HEK293 (cell line): ENCODE measurements around the gene WDR1.

Source experiments
- CTCF ChIA-PET: fragments of 350-600 bp; formaldehyde crosslinking; extraction: SDS; loops from one replicate; lab custom pipeline; 2021; ENCODE audit warnings: antibody characterized with exemption; lab: Yijun Ruan, JAX
- POLR2A ChIA-PET: fragments of 300-600 bp; formaldehyde crosslinking; extraction: SDS; loops from one replicate; lab custom pipeline; 2020; ENCODE audit warnings: antibody characterized with exemption, inconsistent platforms; lab: Yijun Ruan, JAX
- H3K27ac ChIP-seq: fragments of 200-500 bp; sonication (Bioruptor generic); 2 replicates; pipeline ENCODE4 v1.5.1; 2014; ENCODE audit warnings: low read depth, low read length, control low read depth, inconsistent platforms; ENCODE audit errors: extremely low read depth
- H3K36me3 ChIP-seq, 2 experiments: fragments of 200-500 bp in 1 of 2; sonication (Bioruptor generic) in 1 of 2; 1 replicate in 1 of 2; 2 replicates in 1 of 2; pipeline ENCODE4 v1.5.1; 2014 to 2017; ENCODE audit warnings: inconsistent platforms in 2 of 2, low read length in 2 of 2; ENCODE audit not compliant: control insufficient read depth in 2 of 2, insufficient read depth in 1 of 2
- H3K4me1 ChIP-seq: fragments of 200-500 bp; sonication (Bioruptor generic); 2 replicates; pipeline ENCODE4 v1.5.1; 2014; ENCODE audit warnings: mild to moderate bottlenecking, low read length, inconsistent platforms; ENCODE audit not compliant: control insufficient read depth, insufficient read depth
- H3K4me3 ChIP-seq: 2 replicates; pipeline ENCODE4 v1.5.1; 2011; ENCODE audit warnings: low read depth, mild to moderate bottlenecking, control low read depth, low read length, moderate library complexity
- H3K9me3 ChIP-seq: fragments of 200-500 bp; sonication (Bioruptor generic); 2 replicates; pipeline ENCODE4 v1.5.1; 2014; ENCODE audit warnings: low read depth, low read length, inconsistent platforms; ENCODE audit not compliant: control insufficient read depth, insufficient read depth
- EGR2 ChIP-seq: fragments of 450-650 bp; formaldehyde crosslinking; IDR thresholded peaks from 2 replicates; pipeline ENCODE4 v1.5.1; 2016; ENCODE audit warnings: low read depth, missing biosample characterization, missing genetic modification characterization
- GLI2 ChIP-seq: fragments of 450-650 bp; formaldehyde crosslinking; IDR thresholded peaks from 2 replicates; pipeline ENCODE4; 2017; ENCODE audit warnings: missing biosample characterization, missing genetic modification characterization, low read depth, borderline replicate concordance
- HIC1 ChIP-seq: fragments of 450-650 bp; formaldehyde crosslinking; IDR thresholded peaks from 2 replicates; pipeline ENCODE4 v1.5.1; 2016; ENCODE audit warnings: missing biosample characterization, missing genetic modification characterization
- KLF16 ChIP-seq: fragments of 450-650 bp; formaldehyde crosslinking; IDR thresholded peaks from 2 replicates; pipeline ENCODE4 v1.5.1; 2017; ENCODE audit warnings: missing biosample characterization, missing genetic modification characterization
- OVOL3 ChIP-seq: fragments of 450-650 bp; formaldehyde crosslinking; IDR thresholded peaks from 2 replicates; pipeline ENCODE4 v1.5.1; 2016; ENCODE audit warnings: missing biosample characterization, missing genetic modification characterization
- PRDM6 ChIP-seq: fragments of 450-650 bp; formaldehyde crosslinking; IDR thresholded peaks from 2 replicates; pipeline ENCODE4 v1.5.1; 2017; ENCODE audit warnings: missing biosample characterization, missing genetic modification characterization
- TRIM28 ChIP-seq: IDR thresholded peaks from 2 replicates; pipeline ENCODE4 v1.6.1; 2011; ENCODE audit warnings: low read length, control low read depth, borderline replicate concordance
- ZBTB20 ChIP-seq: fragments of 450-650 bp; formaldehyde crosslinking; IDR thresholded peaks from 2 replicates; pipeline ENCODE4 v1.5.1; 2016; ENCODE audit warnings: missing biosample characterization, missing genetic modification characterization
- ZBTB44 ChIP-seq: fragments of 450-650 bp; IDR thresholded peaks from 2 replicates; pipeline ENCODE4 v1.5.1; 2018; ENCODE audit warnings: missing biosample characterization, mild to moderate bottlenecking, missing genetic modification characterization
- ZNF221 ChIP-seq: fragments of 450-650 bp; formaldehyde crosslinking; IDR thresholded peaks from 2 replicates; pipeline ENCODE4 v1.5.1; 2017; ENCODE audit warnings: missing biosample characterization, missing genetic modification characterization, borderline replicate concordance
- ZNF23 ChIP-seq: fragments of 450-650 bp; formaldehyde crosslinking; IDR thresholded peaks from 2 replicates; pipeline ENCODE4 v1.5.1; 2016; ENCODE audit warnings: missing biosample characterization, missing genetic modification characterization, borderline replicate concordance
- ZNF514 ChIP-seq: fragments of 450-650 bp; formaldehyde crosslinking; IDR thresholded peaks from 2 replicates; pipeline ENCODE4 v1.5.1; 2016; ENCODE audit warnings: missing biosample characterization, missing genetic modification characterization
- ZNF549 ChIP-seq: fragments of 450-650 bp; IDR thresholded peaks from 2 replicates; pipeline ENCODE4 v1.5.1; 2018; ENCODE audit warnings: missing biosample characterization, missing genetic modification characterization, mild to moderate bottlenecking, inconsistent platforms, moderate library complexity
- ZNF629 ChIP-seq: fragments of 450-650 bp; formaldehyde crosslinking; IDR thresholded peaks from 2 replicates; pipeline ENCODE4 v1.5.1; 2017; ENCODE audit warnings: missing biosample characterization, missing genetic modification characterization
- TF ChIP-seq, protein P1 (sequence below): fragments of 450-650 bp; formaldehyde crosslinking; IDR thresholded peaks from 2 replicates; pipeline ENCODE4 v1.5.1; 2017; ENCODE audit warnings: missing biosample characterization, missing genetic modification characterization

Gene WDR1

GRCh38 chr4:10036807-10037342, 79.7 kb downstream of the WDR1 start:
- Histone ChIP-seq H3K4me3 (no peak overlapping the region), H3K36me3 (no peaks in the 10 kb centered on the region), H3K4me1 (no peaks in the 10 kb centered on the region; the same call in 1 of the 2 replicates), H3K27ac (no peak overlapping the region), H3K9me3 (no peaks in the 10 kb centered on the region)
- TF ChIP-seq HIC1 (peak; percentile 59; the same call in 1 of the 2 replicates), OVOL3 (tag by site-specific recombination) (0 out of 2 replicates have a peak, but pooled peaks have one; percentile 32), TRIM28 (no peak), ZNF221 (tag by site-specific recombination) (no peak), ZNF629 (tag by site-specific recombination) (0 out of 2 replicates have a peak, but pooled peaks have one; percentile 33), KLF16 (no peak), PRDM6 (tag by site-specific recombination) (peak; percentile 64; the same call in 1 of the 2 replicates), ZBTB20 (tag by site-specific recombination) (no peak), ZNF514 (tag by site-specific recombination) (no peak), GLI2 (tag by site-specific recombination) (peak; percentile 44; the same call in 1 of the 2 replicates), ZNF23 (tag by site-specific recombination) (no peak)
- TF ChIP-seq, protein P1, sequence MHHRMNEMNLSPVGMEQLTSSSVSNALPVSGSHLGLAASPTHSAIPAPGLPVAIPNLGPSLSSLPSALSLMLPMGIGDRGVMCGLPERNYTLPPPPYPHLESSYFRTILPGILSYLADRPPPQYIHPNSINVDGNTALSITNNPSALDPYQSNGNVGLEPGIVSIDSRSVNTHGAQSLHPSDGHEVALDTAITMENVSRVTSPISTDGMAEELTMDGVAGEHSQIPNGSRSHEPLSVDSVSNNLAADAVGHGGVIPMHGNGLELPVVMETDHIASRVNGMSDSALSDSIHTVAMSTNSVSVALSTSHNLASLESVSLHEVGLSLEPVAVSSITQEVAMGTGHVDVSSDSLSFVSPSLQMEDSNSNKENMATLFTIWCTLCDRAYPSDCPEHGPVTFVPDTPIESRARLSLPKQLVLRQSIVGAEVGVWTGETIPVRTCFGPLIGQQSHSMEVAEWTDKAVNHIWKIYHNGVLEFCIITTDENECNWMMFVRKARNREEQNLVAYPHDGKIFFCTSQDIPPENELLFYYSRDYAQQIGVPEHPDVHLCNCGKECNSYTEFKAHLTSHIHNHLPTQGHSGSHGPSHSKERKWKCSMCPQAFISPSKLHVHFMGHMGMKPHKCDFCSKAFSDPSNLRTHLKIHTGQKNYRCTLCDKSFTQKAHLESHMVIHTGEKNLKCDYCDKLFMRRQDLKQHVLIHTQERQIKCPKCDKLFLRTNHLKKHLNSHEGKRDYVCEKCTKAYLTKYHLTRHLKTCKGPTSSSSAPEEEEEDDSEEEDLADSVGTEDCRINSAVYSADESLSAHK (tag by site-specific recombination), result peak; percentile 90
- POLR2A ChIA-PET, result no interaction called here
- CTCF ChIA-PET, result interaction anchor here (0.7 kb wide), 1 partner anchor 34 kb away, joined by 3 read pairs; no protein-coding TSS in a partner anchor

- ChIA-PET POLR2A (no interaction called here), CTCF (interaction anchor here (1.1 kb wide), 1 partner anchor 28 kb away, joined by 3 read pairs; no protein-coding TSS in a partner anchor)
- Histone ChIP-seq H3K4me3 (no peak overlapping the region), H3K36me3 (no peaks in the 10 kb centered on the region), H3K27ac (no peak overlapping the region), H3K9me3 (no peaks in the 10 kb centered on the region), H3K4me1 (no peaks in the 10 kb centered on the region; the same call in 1 of the 2 replicates)
- TF ChIP-seq ZNF549 (tag by site-specific recombination) (no peak), ZBTB44 (tag by site-specific recombination) (no peak), EGR2 (no peak)
Observed at GRCh38 chr4:10035130-10035529, 81.5 kb downstream of the WDR1 start.
